H1 (cell line): ENCODE data around the gene EVX2.

Experiments used
- CEBPB ChIP-seq: IDR thresholded peaks from 2 replicates; pipeline ENCODE4 v1.6.1; 2012; ENCODE audit warnings: low read depth, low read length
- CHD1 ChIP-seq: IDR thresholded peaks from 2 replicates; pipeline ENCODE4 v1.6.1; 2012; ENCODE audit warnings: low read depth, low read length, improper control_type of control experiment
- JUND ChIP-seq: IDR thresholded peaks from 2 replicates; pipeline ENCODE4 v1.6.1; 2011; ENCODE audit warnings: mild to moderate bottlenecking, improper control_type of control experiment, low read length
- POLR2AphosphoS5 ChIP-seq: IDR thresholded peaks from 2 replicates; pipeline ENCODE4 v1.6.1; 2011; ENCODE audit warnings: low read depth, low read length
- RFX5 ChIP-seq: IDR thresholded peaks from 2 replicates; pipeline ENCODE4 v1.6.1; 2011; ENCODE audit warnings: low read depth, low read length, improper control_type of control experiment, borderline replicate concordance
- SIN3A ChIP-seq, 2 experiments: IDR thresholded peaks in 1 of 2; conservative IDR thresholded peaks in 1 of 2; 2 replicates each; pipeline ENCODE4 v1.6.1; 2011 to 2012; ENCODE audit warnings: low read length in 2 of 2, improper control_type of control experiment in 1 of 2, low read depth in 1 of 2, mild to moderate bottlenecking in 1 of 2
- SP1 ChIP-seq: IDR thresholded peaks from 2 replicates; pipeline ENCODE4 v1.6.1; 2011; ENCODE audit warnings: low read depth, low read length
- TAF1 ChIP-seq: IDR thresholded peaks from 2 replicates; pipeline ENCODE4 v1.6.1; 2011; ENCODE audit warnings: mild to moderate bottlenecking, low read depth, low read length
- TF ChIP-seq, protein P1 (sequence below): IDR thresholded peaks from 2 replicates; pipeline ENCODE4 v1.6.1; 2011; ENCODE audit warnings: low read length, improper control_type of control experiment
- TF ChIP-seq, protein P2 (sequence below), 3 experiments: IDR thresholded peaks; 1 replicate in 2 of 3; 2 replicates in 1 of 3; pipeline versions ENCODE4 v1.5.1 to v1.6.1; 2011; ENCODE audit warnings: low read length in 3 of 3, mild to moderate bottlenecking in 3 of 3, inconsistent platforms in 2 of 3, low read depth in 1 of 3, moderate library complexity in 1 of 3; ENCODE audit not compliant: insufficient read depth in 1 of 3; ENCODE audit errors: control extremely low read depth in 1 of 3
- TF ChIP-seq, protein P3 (sequence below): IDR thresholded peaks from 2 replicates; pipeline ENCODE4 v1.6.1; 2012; ENCODE audit warnings: inconsistent platforms
- TF ChIP-seq, protein P4 (sequence below): IDR thresholded peaks from 2 replicates; pipeline ENCODE4 v1.6.1; 2011; ENCODE audit warnings: low read depth, mild to moderate bottlenecking, low read length; ENCODE audit not compliant: insufficient read depth

DNA sequence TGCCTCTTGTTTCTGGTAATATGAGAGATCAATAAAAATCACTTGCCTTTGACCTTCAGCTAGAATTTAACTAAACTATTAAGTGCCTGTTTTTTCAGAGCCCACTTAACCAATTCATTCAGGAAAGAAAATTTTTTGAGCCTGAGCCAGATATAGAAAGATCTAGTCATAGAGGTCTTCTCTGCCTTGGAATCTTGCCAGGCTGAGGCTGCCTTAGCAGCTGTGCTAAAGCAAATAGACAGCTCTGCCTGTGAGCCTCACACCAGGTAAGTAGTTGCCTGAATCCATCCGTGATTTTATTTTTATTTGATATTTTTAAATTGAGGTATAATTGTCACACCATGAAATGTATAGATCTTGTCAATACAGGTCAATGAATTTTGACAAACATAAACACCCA, 27.4 kb downstream of the EVX2 start:
- TF ChIP-seq, protein P1, sequence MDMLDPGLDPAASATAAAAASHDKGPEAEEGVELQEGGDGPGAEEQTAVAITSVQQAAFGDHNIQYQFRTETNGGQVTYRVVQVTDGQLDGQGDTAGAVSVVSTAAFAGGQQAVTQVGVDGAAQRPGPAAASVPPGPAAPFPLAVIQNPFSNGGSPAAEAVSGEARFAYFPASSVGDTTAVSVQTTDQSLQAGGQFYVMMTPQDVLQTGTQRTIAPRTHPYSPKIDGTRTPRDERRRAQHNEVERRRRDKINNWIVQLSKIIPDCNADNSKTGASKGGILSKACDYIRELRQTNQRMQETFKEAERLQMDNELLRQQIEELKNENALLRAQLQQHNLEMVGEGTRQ = no peak
- TF ChIP-seq, protein P2, sequence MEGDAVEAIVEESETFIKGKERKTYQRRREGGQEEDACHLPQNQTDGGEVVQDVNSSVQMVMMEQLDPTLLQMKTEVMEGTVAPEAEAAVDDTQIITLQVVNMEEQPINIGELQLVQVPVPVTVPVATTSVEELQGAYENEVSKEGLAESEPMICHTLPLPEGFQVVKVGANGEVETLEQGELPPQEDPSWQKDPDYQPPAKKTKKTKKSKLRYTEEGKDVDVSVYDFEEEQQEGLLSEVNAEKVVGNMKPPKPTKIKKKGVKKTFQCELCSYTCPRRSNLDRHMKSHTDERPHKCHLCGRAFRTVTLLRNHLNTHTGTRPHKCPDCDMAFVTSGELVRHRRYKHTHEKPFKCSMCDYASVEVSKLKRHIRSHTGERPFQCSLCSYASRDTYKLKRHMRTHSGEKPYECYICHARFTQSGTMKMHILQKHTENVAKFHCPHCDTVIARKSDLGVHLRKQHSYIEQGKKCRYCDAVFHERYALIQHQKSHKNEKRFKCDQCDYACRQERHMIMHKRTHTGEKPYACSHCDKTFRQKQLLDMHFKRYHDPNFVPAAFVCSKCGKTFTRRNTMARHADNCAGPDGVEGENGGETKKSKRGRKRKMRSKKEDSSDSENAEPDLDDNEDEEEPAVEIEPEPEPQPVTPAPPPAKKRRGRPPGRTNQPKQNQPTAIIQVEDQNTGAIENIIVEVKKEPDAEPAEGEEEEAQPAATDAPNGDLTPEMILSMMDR (IDR thresholded peaks at IDR 0.05; ENCODE audit: control extremely low read depth in 1 of 3, insufficient read depth in 1 of 3, low read depth in 1 of 3, low read length in 3 of 3) = no peak
- TF ChIP-seq POLR2AphosphoS5 (no peak), JUND (no peak), RFX5 (no peak), CEBPB (no peak), SP1 (no peak), SIN3A (conservative IDR thresholded peaks at IDR 0.05 in 1 of 2, IDR thresholded peaks at IDR 0.05 in 1 of 2; ENCODE audit: low read depth in 1 of 2, low read length in 2 of 2) (no peak), TAF1 (no peak), CHD1 (no peak)
- TF ChIP-seq, protein P3, sequence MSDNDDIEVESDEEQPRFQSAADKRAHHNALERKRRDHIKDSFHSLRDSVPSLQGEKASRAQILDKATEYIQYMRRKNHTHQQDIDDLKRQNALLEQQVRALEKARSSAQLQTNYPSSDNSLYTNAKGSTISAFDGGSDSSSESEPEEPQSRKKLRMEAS = no peak
- TF ChIP-seq, protein P4, sequence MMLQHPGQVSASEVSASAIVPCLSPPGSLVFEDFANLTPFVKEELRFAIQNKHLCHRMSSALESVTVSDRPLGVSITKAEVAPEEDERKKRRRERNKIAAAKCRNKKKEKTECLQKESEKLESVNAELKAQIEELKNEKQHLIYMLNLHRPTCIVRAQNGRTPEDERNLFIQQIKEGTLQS = no peak
